PC-3 (cell line): ENCODE data around the gene PLXNA2.

Experiments
- EZH2 ChIP-seq: fragments of 300-600 bp; sonication (generic); IDR thresholded peaks from one replicate; pipeline ENCODE4 v1.6.1; 2017; ENCODE audit warnings: antibody characterized with exemption, mild to moderate bottlenecking, low read length; ENCODE audit not compliant: unreplicated experiment
- TF ChIP-seq, protein P1 (sequence below): fragments of 300-600 bp; sonication (generic); conservative IDR thresholded peaks from 2 replicates; pipeline ENCODE4 v1.5.1; 2017; ENCODE audit warnings: antibody characterized with exemption, low read depth, mild to moderate bottlenecking, low read length

DNA sequence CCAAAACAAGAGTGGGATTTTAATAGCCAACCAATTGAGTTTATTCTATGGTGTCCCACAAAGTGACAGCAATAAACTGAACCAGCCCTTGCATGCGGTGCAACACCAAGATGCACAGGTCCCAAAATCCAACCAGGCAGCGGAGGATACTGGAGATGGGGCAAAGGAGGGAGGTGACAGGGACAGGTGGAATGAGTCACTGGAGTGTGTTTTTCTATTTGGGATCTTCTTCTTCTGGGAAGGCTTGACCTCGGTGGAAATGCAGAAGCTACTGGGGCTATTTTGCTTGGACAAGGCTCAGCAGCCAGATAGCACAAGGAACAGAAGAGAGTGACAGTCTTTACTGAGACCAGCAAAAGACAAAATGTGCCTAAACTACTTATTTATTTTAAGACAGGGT, 97.5 kb downstream of the PLXNA2 start:
- TF ChIP-seq, protein P1, sequence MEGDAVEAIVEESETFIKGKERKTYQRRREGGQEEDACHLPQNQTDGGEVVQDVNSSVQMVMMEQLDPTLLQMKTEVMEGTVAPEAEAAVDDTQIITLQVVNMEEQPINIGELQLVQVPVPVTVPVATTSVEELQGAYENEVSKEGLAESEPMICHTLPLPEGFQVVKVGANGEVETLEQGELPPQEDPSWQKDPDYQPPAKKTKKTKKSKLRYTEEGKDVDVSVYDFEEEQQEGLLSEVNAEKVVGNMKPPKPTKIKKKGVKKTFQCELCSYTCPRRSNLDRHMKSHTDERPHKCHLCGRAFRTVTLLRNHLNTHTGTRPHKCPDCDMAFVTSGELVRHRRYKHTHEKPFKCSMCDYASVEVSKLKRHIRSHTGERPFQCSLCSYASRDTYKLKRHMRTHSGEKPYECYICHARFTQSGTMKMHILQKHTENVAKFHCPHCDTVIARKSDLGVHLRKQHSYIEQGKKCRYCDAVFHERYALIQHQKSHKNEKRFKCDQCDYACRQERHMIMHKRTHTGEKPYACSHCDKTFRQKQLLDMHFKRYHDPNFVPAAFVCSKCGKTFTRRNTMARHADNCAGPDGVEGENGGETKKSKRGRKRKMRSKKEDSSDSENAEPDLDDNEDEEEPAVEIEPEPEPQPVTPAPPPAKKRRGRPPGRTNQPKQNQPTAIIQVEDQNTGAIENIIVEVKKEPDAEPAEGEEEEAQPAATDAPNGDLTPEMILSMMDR: no peak
- no peak for TF ChIP-seq EZH2
